GM19452 (cell line): Measurements from ENCODE around the gene PACS1.

ENCODE experiments used
- ATAC-seq: cut with Tn5 transposase; IDR thresholded peaks from one replicate; pipeline ENCODE4 v1.9.1; 2021; ENCODE audit not compliant: unreplicated experiment

Gene PACS1

GRCh38 chr11:66176650-66177049 is 106.6 kb downstream of the PACS1 start:
- no peak for ATAC-seq

- no peak for ATAC-seq
Measured at GRCh38 chr11:66178183-66178582, 108.1 kb downstream of the PACS1 start.

GRCh38 chr11:66178871-66179270 is 108.8 kb downstream of the PACS1 start:
- ATAC-seq = no peak

GRCh38 chr11:66181632-66182315 is 111.7 kb downstream of the PACS1 start:
- ATAC-seq = no peak

- ATAC-seq = no peak
Measured at GRCh38 chr11:66183494-66184048, 113.5 kb downstream of the PACS1 start.

GRCh38 chr11:66184728-66185127 is 114.7 kb downstream of the PACS1 start:
- ATAC-seq = no peak

GRCh38 chr11:66186470-66186869 is 116.4 kb downstream of the PACS1 start:
- no peak for ATAC-seq

GRCh38 chr11:66187453-66187852 is 117.4 kb downstream of the PACS1 start:
- no peak for ATAC-seq

- no peak for ATAC-seq
Measured at GRCh38 chr11:66188580-66188979, 118.5 kb downstream of the PACS1 start.

GRCh38 chr11:66189031-66189745 is 119.1 kb downstream of the PACS1 start:
- ATAC-seq = no peak

GRCh38 chr11:66190786-66191185 is 120.7 kb downstream of the PACS1 start:
- ATAC-seq = no peak

GRCh38 chr11:66192181-66192863 is 122.2 kb downstream of the PACS1 start:
- no peak for ATAC-seq

GRCh38 chr11:66194391-66194790 is 124.3 kb downstream of the PACS1 start:
- no peak for ATAC-seq

- no peak for ATAC-seq
Measured at GRCh38 chr11:66195867-66196266, 125.8 kb downstream of the PACS1 start.

GRCh38 chr11:66203847-66204246 is 133.8 kb downstream of the PACS1 start:
- ATAC-seq = no peak

GRCh38 chr11:66204412-66204811 is 134.3 kb downstream of the PACS1 start:
- no peak for ATAC-seq

- no peak for ATAC-seq
Measured at GRCh38 chr11:66207816-66208215, 137.7 kb downstream of the PACS1 start.

- ATAC-seq = no peak
Measured at GRCh38 chr11:66211100-66211499, 141.0 kb downstream of the PACS1 start.

GRCh38 chr11:66216911-66217310 is 146.8 kb downstream of the PACS1 start:
- ATAC-seq = no peak

- no peak for ATAC-seq
Measured at GRCh38 chr11:66218036-66218435, 148.0 kb downstream of the PACS1 start.

GRCh38 chr11:66218846-66219620 is 149.0 kb downstream of the PACS1 start:
- no peak for ATAC-seq
